ENCODE data around the gene BLNK. TPM values are rescaled to one million over a fixed set of nuclear protein-coding genes. Genes with fewer than 3 reads are reported as not detected.

The BLNK gene
- total and polyA plus RNA-seq, 2 donors (not counting 1 experiment from before 2014, with no cell fraction given), result 0.33 TPM; not detected in 1

GRCh38 chr10:96283351-96283750, 12.0 kb upstream of the BLNK start:
- DNase-seq (ENCODE audit: low read depth in 2 of 2), result no peak
- Histone ChIP-seq H4K20me1 (ENCODE audit: control insufficient read depth, extremely low read depth, insufficient read depth, low read length) (no peaks in the 10 kb centered on the region), H2AFZ (ENCODE audit: low read length) (no peak overlapping the region), H3K9ac (ENCODE audit: insufficient read depth, low read length) (no peak overlapping the region), H3K4me2 (ENCODE audit: extremely low read depth, insufficient read depth, low read length) (no peak overlapping the region), H3K79me2 (ENCODE audit: control insufficient read depth, insufficient read depth, low read length) (no peaks in the 10 kb centered on the region), H3K36me3 (ENCODE audit: control insufficient read depth, insufficient read depth, low read length) (no peaks in the 10 kb centered on the region), H3K27me3 (ENCODE audit: control insufficient read depth, insufficient read depth, low read length) (no peaks in the 10 kb centered on the region), H3K4me3 (replicated peaks in 1 of 4; ENCODE audit: control extremely low read depth in 1 of 4, insufficient read depth in 1 of 4, low read depth in 3 of 4, low read length in 4 of 4) (no peak overlapping the region), H3K27ac (ENCODE audit: insufficient read depth, low read length) (no peak overlapping the region), H3K9me3 (ENCODE audit: control insufficient read depth, insufficient read depth, low read depth, low read length) (no peaks in the 10 kb centered on the region), H3K4me1 (ENCODE audit: control insufficient read depth, extremely low read depth, insufficient read depth, low read length) (no peaks in the 10 kb centered on the region)
- no peak for TF ChIP-seq EZH2 (IDR thresholded peaks at IDR 0.05; ENCODE audit: low read length, missing control alignments)
- TF ChIP-seq CTCF (conservative IDR thresholded peaks at IDR 0.05 in 1 of 2, IDR thresholded peaks at IDR 0.05 in 1 of 2; ENCODE audit: low read depth in 1 of 2, low read length in 2 of 2), result no peak

GRCh38 chr10:96281444-96282029, 10.2 kb upstream of the BLNK start:
- H3K27me3 ChIP-seq (ENCODE audit: control insufficient read depth, insufficient read depth, low read length), result no peaks in the 10 kb centered on the region
- no peak overlapping the region for H2AFZ ChIP-seq (ENCODE audit: low read length)
- H3K79me2 ChIP-seq (ENCODE audit: control insufficient read depth, insufficient read depth, low read length), result no peaks in the 10 kb centered on the region
- no peak for TF ChIP-seq EZH2 (IDR thresholded peaks at IDR 0.05; ENCODE audit: low read length, missing control alignments)
- no peak for TF ChIP-seq CTCF (conservative IDR thresholded peaks at IDR 0.05 in 1 of 2, IDR thresholded peaks at IDR 0.05 in 1 of 2; ENCODE audit: low read depth in 1 of 2, low read length in 2 of 2)
- no peak for DNase-seq (ENCODE audit: low read depth in 2 of 2)
- H3K4me2 ChIP-seq (ENCODE audit: extremely low read depth, insufficient read depth, low read length), result no peak overlapping the region
- no peaks in the 10 kb centered on the region for H4K20me1 ChIP-seq (ENCODE audit: control insufficient read depth, extremely low read depth, insufficient read depth, low read length)
- no peaks in the 10 kb centered on the region for H3K36me3 ChIP-seq (ENCODE audit: control insufficient read depth, insufficient read depth, low read length)
- no peak overlapping the region for H3K9ac ChIP-seq (ENCODE audit: insufficient read depth, low read length)
- no peak overlapping the region for H3K4me3 ChIP-seq (replicated peaks in 1 of 4; ENCODE audit: control extremely low read depth in 1 of 4, insufficient read depth in 1 of 4, low read depth in 3 of 4, low read length in 4 of 4)
- H3K27ac ChIP-seq (ENCODE audit: insufficient read depth, low read length), result no peak overlapping the region
- H3K9me3 ChIP-seq (ENCODE audit: control insufficient read depth, insufficient read depth, low read depth, low read length), result no peaks in the 10 kb centered on the region
- no peaks in the 10 kb centered on the region for H3K4me1 ChIP-seq (ENCODE audit: control insufficient read depth, extremely low read depth, insufficient read depth, low read length)

- no peaks in the 10 kb centered on the region for H3K9me3 ChIP-seq (ENCODE audit: control insufficient read depth, insufficient read depth, low read depth, low read length)
Observed at GRCh38 chr10:96280859-96281258, 9.5 kb upstream of the BLNK start.

More at GRCh38 chr10:96280859-96281258, 9.5 kb upstream of the BLNK start:
- Histone ChIP-seq H3K9ac (ENCODE audit: insufficient read depth, low read length) (no peak overlapping the region), H3K79me2 (ENCODE audit: control insufficient read depth, insufficient read depth, low read length) (no peaks in the 10 kb centered on the region), H3K4me1 (ENCODE audit: control insufficient read depth, extremely low read depth, insufficient read depth, low read length) (no peaks in the 10 kb centered on the region), H2AFZ (ENCODE audit: low read length) (no peak overlapping the region), H4K20me1 (ENCODE audit: control insufficient read depth, extremely low read depth, insufficient read depth, low read length) (no peaks in the 10 kb centered on the region), H3K4me2 (ENCODE audit: extremely low read depth, insufficient read depth, low read length) (no peak overlapping the region), H3K4me3 (replicated peaks in 1 of 4; ENCODE audit: control extremely low read depth in 1 of 4, insufficient read depth in 1 of 4, low read depth in 3 of 4, low read length in 4 of 4) (no peak overlapping the region), H3K27me3 (ENCODE audit: control insufficient read depth, insufficient read depth, low read length) (no peaks in the 10 kb centered on the region), H3K36me3 (ENCODE audit: control insufficient read depth, insufficient read depth, low read length) (no peaks in the 10 kb centered on the region), H3K27ac (ENCODE audit: insufficient read depth, low read length) (no peak overlapping the region)
- no peak for TF ChIP-seq EZH2 (IDR thresholded peaks at IDR 0.05; ENCODE audit: low read length, missing control alignments)
- no peak for DNase-seq (ENCODE audit: low read depth in 2 of 2)

Measured in fibroblast of lung (primary cell).